ENCODE results near the gene DLGAP1.

DLGAP1 gene

DNA sequence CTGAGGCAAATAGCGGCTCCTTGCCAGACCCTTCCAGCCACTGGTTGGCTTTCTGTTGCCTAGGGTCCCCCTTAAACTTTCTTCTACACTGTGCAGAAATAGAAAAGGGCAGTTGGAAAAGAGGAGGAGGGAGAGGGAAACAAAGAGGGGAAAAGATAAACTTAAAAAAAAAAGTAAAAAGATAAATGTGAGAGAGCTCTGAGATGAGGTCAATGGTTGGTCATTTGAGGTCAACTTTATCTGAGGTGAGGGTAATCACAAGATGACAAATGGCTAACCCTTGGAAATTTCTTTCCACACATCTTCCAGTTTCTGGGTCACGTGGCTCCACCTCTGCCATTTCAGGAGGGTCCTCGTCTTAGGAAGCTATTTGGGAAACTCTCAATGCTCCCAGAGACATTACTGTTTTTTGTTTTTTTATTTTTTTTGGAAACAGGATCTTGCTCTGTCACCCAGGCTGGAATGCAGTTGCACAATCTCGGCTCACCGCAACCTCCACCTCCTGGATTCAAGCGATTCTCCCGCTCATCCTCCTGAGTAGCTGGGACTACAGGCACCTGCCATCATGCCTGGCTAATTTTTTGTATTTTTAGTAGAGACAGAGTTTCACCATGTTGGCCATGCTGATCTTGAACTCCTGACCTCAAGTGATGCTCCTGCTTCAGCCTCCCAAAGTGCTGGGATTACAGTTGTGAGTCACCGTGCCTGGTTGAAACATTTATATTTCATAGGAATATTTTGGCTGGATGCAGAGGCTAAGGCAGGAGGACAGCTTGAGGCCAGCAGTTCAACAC is 805.3 kb downstream of the DLGAP1 start:
- no peak for DNase-seq (ENCODE audit: low read depth in 1 of 2, low spot score in 1 of 2)

- DNase-seq (ENCODE audit: low read depth in 1 of 2, low spot score in 1 of 2): no peak
Observed at GRCh38 chr18:3649135-3649632, 805.9 kb downstream of the DLGAP1 start.

- DNase-seq (ENCODE audit: low read depth in 1 of 2, low spot score in 1 of 2): no peak
Observed at GRCh38 chr18:3648641-3649040, 806.5 kb downstream of the DLGAP1 start.

GRCh38 chr18:3648200-3648599 is 806.9 kb downstream of the DLGAP1 start:
- no peak for DNase-seq (ENCODE audit: low read depth in 1 of 2, low spot score in 1 of 2)

- no peak for DNase-seq (ENCODE audit: low read depth in 1 of 2, low spot score in 1 of 2)
Observed at GRCh38 chr18:3647636-3648035, 807.5 kb downstream of the DLGAP1 start.

DNA sequence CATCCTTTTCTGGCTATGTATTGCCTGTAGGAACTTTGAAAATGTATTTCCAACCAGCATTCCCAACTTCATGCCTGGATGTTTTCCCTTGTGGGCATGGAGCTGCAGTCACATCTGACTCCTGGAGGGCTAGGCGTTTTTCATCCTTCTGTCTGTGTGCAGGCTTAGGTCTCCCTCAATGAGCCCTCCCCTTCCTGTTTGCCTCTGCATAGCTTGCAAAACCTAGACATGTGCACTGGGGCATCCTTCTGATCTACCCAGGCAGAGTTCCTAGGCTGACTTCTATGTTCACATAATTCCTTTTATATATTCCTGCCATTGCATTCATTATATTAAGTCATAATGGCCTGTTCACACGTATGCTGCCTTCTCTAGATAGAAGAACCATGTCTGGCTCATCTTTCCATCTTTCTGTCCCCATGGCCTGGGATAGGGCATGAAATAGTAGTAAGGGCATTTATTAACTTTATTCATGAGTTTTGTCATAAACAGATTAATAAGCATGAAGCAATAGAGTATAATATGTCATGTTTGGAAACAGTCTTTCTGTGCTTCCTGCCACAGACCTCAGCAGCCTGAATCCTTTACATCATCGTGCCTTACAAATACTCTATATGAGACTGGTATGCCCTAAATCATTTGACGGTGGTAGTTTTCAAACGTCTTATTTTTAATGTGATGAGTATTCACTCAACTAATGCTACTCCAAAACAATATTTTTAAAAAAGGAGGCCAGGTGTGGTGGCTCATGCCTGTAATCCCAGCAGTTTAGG is 809.5 kb downstream of the DLGAP1 start:
- no peak for DNase-seq (ENCODE audit: low read depth in 1 of 2, low spot score in 1 of 2)

DNA sequence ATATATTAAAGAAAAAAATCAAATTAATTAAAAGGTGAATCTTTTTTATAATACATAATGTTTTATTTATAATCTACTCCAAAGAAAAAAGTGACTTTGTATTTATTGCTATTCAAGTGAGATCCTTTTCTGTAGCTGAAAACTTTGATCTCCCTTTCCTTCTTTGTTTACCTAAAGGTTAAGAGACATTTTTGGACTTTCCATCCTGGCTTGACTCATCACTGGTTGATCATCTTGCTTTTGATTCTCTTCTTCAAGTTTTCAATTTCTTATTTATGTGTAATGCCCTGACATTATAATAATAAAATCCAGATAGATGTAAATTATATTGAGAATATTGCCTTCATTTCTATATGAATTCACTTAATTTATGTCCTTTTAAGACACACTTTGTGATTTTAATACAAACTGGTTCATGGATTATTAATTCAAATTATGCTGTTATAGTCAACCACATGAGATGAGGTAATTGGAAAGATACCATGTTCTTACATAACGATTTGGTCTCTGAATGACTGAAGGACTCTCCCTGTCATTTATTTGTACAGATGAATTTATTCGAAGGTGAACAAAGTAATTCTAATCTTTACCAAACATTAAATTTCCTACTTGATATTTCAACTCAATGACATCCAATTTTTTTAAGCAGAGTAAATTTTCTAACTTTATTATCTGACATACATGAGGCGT is 820.7 kb downstream of the DLGAP1 start:
- DNase-seq (ENCODE audit: low read depth in 1 of 2, low spot score in 1 of 2): no peak

GRCh38 chr18:3631887-3632286 is 823.2 kb downstream of the DLGAP1 start:
- DNase-seq (ENCODE audit: low read depth in 1 of 2, low spot score in 1 of 2): no peak

DNA sequence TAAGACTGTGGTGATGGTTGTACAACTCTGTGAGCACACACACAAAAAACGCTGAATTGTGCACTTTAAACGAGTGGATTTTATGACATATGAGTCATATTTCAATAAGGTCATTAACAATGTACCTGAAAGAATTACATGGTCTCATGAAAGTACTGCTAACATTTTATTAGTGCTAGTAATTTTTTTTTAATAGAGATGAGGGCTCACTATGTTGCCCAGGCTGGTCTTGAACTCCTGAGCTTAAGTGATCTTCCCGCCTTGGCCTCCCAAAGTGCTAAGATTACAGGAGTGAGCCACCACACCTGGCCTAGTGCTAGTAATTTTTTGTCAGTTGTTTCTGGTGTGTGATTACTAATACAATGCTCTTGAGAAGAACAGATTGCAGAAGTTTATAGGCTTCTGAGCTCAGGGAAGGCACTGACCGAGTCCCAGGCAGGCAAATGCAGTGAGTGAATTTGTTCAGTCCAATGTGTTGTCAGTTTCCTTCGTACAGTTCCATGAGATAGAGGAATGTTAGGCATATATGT is 828.1 kb downstream of the DLGAP1 start:
- DNase-seq (ENCODE audit: low read depth in 1 of 2, low spot score in 1 of 2): no peak

DNA sequence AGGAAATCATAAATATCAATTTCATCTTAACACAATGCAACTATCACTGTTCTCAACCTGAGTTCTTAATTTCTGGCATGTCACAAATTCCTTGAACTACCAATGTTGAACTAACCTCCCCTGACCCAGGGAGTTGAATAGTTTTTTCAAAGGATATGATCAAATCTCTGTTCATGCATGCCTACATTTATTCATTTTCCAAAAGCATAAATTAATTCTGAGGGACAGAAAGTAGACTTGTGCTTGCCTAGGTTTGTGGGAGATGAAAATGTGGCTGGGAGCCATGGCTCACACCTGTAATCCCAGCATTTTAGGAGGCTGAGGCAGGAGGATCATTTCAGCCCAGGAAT is 829.4 kb downstream of the DLGAP1 start:
- DNase-seq (ENCODE audit: low read depth in 1 of 2, low spot score in 1 of 2): no peak

DNA sequence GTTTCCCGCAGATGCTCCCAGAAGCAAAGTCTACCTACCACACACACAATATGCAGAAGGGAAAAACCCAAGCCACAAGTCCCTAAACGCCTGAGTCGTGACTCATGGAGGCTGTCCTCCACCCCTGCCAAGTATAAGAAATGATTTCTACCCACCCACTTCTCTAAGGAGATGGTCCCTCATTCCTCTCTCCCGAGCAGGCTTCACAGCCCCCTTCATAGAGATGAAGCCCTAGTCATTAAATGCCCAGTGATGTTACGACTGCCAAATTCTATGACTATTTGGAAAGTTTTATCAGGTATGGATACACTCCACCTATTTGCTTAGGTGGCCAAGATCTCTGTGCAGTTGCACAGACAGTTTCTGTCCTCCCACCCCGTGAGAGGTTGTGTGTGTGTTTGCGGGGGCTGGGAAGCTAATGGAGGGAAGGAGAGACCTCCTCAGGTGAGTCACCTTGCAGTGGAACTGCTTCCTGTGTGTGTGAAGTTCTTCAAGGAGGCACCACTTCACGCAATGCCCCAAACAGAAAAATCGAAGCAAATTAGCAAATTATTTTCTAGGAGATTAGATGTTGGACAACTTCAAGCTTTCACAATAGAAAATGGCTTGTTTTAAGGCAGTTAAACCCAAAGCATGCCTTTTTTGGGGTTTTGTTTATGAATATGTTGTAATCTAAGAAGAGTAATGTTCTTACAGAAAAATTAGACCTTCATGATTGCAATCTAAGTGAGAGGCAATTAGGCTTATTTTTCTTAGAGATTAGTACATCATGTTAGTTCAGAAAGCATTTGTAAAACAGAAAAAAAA is 830.0 kb downstream of the DLGAP1 start:
- DNase-seq (ENCODE audit: low read depth in 1 of 2, low spot score in 1 of 2): peak; percentile 15 to 50

DNA sequence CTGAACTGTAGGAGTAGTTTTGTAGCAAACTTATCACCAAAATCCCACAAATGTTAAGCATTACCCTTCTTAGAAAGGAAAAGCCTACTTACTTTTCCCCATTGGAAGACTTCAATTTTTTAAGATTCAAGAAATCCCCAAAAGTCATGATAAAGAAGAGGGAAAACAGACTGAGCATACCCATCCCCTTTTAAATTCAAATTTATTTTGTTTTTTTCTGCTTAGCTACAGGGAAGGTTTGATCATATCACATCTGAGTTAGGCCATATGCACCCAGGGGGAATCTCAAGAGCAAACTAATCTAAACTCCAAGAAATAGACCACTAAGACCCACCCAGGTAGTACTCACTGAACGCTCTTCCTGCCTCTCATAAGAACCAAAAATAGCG is 830.6 kb downstream of the DLGAP1 start:
- no peak for DNase-seq (ENCODE audit: low read depth in 1 of 2, low spot score in 1 of 2)

DNA sequence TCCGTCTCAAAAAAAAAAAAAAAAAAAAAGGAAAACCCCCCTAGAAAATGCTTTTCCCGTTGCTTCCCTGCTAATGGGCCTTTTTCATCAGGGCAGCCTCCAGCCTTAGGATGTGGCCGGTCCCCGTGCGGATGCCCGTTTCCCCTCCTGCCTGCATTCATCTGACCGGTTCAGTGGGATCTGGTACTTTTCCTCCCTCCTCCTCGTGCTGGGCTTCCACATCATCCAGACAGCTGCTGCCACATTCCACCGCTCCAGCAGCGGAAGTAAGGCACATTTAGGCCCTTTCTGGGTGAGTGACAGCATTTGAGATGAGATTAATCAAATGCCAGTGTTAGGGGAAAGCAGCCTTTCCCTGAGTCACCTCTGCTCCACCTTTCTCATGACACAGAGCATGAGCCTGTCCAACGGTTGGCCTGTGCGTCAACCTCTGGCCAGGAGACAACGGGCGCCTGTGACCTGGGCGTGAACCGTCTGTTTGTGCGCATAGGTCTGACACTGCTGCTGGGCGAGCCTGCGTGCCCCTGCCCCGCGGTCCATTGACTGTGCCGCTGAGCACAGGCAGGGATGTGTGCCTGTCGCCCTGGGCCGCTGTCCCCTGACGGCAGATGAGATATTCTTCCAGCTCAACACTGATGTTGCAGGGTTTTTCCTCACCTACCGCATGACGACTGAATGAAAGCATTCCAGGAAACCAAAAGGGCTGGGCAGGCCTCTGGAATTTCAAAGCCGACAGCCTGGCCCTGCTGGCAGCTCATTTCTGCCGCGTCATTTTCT is 831.1 kb downstream of the DLGAP1 start:
- no peak for DNase-seq (ENCODE audit: low read depth in 1 of 2, low spot score in 1 of 2)

- DNase-seq (ENCODE audit: low read depth in 1 of 2, low spot score in 1 of 2): no peak
Observed at GRCh38 chr18:3620146-3621119, 834.7 kb downstream of the DLGAP1 start.

DNA sequence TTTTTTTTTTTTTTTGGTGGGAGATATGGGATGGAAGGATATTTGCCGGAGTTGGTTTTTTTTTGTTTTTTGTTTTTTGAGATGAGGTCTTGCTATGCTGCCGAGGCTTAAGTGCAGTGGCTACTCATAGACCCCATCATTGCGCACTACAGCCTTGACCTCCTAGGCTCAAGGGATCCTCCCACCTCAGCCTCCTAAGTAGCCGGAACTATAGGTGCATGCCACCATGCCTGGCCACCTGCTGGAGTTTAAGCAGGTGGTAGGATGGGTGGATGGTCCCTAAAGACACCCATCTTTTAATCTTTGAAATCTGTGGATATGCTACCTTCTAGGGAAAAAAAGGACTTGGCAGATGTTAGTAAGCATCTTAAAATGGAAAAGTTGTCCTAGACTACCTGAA is 835.4 kb downstream of the DLGAP1 start:
- no peak for DNase-seq (ENCODE audit: low read depth in 1 of 2, low spot score in 1 of 2)

- DNase-seq (ENCODE audit: low read depth in 1 of 2, low spot score in 1 of 2): no peak
Observed at GRCh38 chr18:3619222-3619621, 835.9 kb downstream of the DLGAP1 start.

DNA sequence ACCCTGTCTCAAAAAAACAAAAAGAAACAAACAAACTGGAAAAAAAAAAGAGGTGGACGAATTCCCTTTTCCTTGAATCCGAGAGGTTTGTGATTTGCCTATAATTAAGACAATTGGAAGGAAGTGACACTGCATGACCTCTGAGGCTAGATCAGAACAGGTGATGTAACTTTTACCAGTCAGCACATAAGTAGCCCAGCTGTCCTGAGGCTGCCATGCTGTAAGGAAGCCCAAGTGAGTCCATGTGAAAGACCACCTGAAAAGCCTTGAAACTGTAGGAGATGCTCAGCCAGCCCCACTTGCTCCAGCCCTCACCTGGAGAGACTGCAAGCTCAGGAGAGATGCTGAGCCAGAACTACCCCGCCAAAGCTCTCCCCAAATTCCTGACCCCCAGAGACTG is 838.4 kb downstream of the DLGAP1 start:
- DNase-seq (ENCODE audit: low read depth in 1 of 2, low spot score in 1 of 2): no peak

- no peak for DNase-seq (ENCODE audit: low read depth in 1 of 2, low spot score in 1 of 2)
Observed at GRCh38 chr18:3616142-3616541, 839.0 kb downstream of the DLGAP1 start.

All from stimulated activated CD4-positive, alpha-beta T cell treated with anti-CD3 and anti-CD28 coated beads, Interleukin-15, amount 100 ng/mL, for 1 hour (primary cell).